Measurements from ENCODE around the gene ADGRF4.

DNA sequence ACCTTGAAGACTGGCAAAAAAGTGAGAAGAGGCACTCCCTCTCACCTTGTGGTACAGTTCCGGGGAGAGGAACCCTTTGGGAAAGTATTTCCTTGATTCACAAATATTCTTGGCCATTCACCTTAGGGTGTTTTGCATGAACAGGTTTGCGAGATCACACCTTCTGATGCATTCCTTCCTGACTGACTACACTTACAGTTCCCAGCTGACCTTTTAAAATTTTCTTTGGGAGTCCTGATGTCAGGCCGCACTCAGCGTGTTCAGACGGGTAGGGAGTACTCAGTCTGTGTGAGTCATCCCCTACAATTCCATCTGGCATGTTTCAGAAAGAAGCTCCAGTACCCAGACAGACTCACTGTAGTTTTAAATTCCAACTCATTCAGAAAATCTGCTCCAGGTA lies 1.7 kb downstream of the ADGRF4 start:
- TF ChIP-seq SIN3A (IDR thresholded peaks at IDR 0.05; ENCODE audit: borderline replicate concordance, insufficient read depth, low read length), result no peak
- no peak for TF ChIP-seq FOXP2 (optimal IDR thresholded peaks at IDR 0.05; ENCODE audit: borderline replicate concordance, extremely low read depth, extremely low read length, insufficient read depth)
- no peak for TF ChIP-seq POLR2AphosphoS5 (IDR thresholded peaks at IDR 0.05; ENCODE audit: low read depth, low read length)
- TF ChIP-seq REST (IDR thresholded peaks at IDR 0.05; ENCODE audit: insufficient read depth in 1 of 2, low read depth in 2 of 2, low read length in 2 of 2), result no peak
